ENCODE data around the gene ARHGAP33.

Gene ARHGAP33

GRCh38 chr19:35775298-35776101 lies at the start of gene ARHGAP33:
TSS of gene ARHGAP33 (plus strand) at chr19:35775564. CDS start at chr19:35775659, 95 bp downstream.
- DNase-seq, result peak; percentile 98 to 99

DNA sequence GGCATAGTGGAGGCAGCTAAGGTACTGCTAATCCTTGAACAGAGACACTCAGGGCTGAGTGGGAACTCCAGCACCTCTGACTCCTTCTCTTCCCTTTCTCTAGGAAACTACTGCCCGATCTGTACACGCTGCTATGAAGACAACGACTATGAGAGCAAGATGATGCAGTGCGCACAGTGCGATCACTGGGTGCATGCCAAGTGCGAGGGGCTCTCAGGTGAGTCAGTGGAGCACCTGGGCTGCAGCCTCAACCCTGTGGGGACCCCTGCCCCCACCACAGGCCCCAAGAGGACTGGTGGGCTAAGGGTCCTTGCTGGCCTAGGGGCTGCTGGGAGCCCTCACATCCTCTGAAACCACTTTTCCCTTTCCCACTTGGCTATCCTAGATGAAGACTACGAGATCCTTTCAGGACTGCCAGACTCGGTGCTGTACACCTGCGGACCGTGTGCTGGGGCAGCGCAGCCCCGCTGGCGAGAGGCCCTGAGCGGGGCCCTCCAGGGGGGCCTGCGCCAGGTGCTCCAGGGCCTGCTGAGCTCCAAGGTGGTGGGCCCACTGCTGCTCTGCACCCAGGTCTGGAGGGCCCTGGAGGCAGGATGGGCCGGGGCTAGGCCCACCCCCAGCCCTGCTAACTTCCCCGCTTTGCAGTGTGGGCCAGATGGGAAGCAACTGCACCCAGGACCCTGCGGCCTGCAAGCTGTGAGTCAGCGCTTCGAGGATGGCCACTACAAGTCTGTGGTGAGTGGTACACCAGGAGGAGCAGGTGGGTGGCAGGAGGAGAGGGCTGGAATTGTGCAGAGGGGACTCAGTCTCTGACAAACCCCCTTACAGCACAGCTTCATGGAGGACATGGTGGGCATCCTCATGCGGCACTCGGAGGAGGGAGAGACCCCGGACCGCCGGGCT lies 48.1 kb upstream of the ARHGAP33 start:
- no peak for DNase-seq

GRCh38 chr19:35727956-35728706 lies 47.2 kb upstream of the ARHGAP33 start:
- no peak for DNase-seq

DNA sequence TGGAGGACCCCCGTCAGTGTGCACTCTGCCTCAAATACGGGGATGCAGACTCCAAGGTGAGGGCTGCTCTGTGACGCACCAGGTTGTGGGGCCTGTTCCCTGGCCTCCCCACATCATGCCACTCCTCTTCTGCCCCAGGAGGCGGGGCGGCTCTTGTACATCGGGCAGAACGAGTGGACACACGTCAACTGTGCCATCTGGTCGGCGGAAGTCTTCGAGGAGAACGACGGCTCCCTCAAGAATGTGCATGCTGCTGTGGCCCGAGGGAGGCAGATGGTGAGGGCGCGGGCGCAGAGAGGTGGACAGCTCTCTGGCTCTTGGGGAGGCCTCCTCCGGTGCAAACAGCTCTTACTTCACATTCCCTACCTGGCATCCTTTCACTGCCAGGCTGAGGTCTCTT lies 46.3 kb upstream of the ARHGAP33 start:
- DNase-seq, result no peak

GRCh38 chr19:35729763-35730162 lies 45.6 kb upstream of the ARHGAP33 start:
- DNase-seq, result no peak

GRCh38 chr19:35730326-35730725 lies 45.0 kb upstream of the ARHGAP33 start:
- DNase-seq, result no peak

DNA sequence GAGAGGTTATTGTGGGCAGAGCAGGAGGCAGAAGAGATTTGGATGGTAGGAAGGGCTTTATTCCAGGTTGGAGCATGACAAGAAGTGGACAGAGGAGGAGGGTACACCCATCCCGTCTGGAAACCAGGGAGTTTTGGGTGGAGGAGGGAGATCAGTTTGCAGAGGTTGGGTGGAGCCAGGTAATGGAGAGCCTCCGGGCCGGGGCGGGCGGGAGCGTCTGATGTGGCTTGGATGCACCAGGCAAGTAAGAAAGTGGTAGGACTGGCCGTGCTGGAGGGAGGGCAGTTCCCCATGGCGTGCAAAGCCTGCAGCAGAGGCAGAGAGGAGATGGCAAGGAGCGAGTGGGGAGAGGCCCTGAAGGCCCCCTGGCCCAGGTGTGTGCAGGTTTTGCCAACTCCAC lies 44.0 kb upstream of the ARHGAP33 start:
- DNase-seq, result no peak

DNA sequence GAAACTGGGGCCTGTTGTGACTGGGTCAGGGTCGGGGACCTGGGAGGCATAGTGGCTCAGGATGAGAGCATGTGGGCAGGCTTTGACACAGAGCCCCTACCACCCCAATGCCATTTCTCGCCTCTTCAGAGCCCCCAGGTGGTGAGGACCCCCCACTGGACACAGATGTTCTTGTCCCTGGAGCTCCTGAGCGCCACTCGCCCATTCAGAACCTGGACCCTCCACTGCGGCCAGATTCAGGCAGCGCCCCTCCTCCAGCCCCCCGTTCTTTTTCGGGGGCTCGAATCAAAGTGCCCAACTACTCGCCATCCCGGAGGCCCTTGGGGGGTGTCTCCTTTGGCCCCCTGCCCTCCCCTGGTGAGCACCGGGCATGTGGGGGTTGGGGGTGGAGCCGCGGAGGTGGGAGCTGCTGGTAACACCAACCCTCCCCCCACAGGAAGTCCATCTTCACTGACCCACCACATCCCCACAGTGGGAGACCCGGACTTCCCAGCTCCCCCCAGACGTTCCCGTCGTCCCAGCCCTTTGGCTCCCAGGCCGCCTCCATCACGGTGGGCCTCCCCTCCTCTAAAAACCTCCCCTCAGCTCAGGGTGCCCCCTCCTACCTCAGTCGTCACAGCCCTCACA lies 43.5 kb upstream of the ARHGAP33 start:
- no peak for DNase-seq

DNA sequence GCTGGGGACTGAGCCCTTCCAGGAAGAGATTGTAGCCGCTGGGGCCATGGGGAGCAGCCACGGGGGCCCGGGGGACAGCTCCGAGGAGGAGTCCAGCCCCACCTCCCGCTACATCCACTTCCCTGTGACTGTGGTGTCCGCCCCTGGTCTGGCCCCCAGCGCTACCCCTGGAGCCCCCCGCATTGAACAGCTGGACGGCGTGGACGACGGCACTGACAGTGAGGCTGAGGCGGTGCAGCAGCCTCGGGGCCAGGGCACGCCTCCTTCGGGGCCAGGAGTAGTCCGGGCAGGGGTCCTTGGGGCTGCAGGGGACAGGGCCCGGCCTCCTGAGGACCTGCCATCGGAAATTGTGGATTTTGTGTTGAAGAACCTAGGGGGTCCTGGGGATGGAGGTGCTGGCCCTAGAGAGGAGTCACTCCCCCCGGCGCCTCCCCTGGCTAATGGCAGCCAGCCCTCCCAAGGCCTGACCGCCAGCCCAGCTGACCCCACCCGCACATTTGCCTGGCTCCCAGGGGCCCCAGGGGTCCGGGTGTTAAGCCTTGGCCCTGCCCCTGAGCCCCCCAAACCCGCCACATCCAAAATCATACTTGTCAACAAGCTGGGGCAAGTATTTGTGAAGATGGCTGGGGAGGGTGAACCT lies 42.7 kb upstream of the ARHGAP33 start:
- no peak for DNase-seq

DNA sequence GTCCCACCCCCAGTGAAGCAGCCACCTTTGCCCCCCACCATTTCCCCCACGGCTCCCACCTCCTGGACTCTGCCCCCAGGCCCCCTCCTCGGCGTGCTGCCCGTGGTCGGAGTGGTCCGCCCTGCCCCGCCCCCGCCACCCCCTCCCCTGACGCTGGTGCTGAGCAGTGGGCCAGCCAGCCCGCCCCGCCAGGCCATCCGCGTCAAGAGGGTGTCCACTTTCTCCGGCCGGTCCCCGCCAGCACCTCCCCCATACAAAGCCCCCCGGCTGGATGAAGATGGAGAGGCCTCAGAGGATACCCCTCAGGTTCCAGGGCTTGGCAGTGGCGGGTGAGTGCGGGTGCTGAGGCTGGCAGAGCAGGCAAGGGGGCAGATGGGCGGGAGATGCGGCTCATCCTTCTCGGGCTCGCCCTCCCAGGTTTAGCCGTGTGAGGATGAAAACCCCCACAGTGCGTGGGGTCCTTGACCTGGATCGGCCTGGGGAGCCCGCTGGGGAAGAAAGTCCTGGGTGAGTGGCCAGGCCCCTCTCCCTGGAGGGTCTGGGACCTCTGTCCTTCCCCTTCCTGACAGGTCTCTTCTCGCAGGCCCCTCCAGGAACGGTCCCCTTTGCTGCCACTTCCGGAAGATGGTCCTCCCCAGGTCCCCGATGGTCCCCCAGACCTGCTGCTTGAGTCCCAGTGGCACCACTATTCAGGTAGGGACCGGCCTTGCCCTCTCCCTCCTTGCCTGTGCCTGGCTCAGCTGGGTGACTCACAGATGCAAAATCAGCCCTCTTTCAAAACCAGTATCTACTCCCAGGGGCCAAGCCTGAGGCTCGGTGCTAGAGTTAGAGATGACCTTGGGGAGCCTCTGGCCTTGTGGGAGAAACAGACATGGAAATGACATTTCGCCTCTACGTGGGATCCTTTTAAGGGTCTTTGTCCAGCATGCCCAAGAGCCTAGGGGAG lies 41.9 kb upstream of the ARHGAP33 start:
- DNase-seq, result no peak

GRCh38 chr19:35734273-35734672 lies 41.1 kb upstream of the ARHGAP33 start:
- no peak for DNase-seq

DNA sequence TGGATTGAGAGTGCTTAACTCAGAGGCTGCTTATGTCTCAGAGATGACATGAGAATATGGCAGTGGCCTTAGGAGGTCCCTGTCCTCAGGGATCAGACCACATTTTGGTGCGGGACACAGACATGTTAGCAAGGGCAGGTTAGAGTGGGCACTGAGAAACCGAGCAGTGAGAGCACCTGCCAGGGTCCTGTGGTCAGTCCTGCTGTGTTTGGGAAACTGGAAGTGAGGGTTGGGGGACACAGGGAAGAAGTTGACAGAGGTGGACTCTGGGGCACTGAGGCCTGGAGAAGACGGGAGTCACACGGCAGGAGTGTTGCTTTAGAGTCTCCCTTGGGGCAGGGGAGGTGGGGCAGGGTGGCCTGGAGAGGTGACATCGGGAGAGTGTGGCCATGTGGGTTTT lies 40.5 kb upstream of the ARHGAP33 start:
- no peak for DNase-seq

DNA sequence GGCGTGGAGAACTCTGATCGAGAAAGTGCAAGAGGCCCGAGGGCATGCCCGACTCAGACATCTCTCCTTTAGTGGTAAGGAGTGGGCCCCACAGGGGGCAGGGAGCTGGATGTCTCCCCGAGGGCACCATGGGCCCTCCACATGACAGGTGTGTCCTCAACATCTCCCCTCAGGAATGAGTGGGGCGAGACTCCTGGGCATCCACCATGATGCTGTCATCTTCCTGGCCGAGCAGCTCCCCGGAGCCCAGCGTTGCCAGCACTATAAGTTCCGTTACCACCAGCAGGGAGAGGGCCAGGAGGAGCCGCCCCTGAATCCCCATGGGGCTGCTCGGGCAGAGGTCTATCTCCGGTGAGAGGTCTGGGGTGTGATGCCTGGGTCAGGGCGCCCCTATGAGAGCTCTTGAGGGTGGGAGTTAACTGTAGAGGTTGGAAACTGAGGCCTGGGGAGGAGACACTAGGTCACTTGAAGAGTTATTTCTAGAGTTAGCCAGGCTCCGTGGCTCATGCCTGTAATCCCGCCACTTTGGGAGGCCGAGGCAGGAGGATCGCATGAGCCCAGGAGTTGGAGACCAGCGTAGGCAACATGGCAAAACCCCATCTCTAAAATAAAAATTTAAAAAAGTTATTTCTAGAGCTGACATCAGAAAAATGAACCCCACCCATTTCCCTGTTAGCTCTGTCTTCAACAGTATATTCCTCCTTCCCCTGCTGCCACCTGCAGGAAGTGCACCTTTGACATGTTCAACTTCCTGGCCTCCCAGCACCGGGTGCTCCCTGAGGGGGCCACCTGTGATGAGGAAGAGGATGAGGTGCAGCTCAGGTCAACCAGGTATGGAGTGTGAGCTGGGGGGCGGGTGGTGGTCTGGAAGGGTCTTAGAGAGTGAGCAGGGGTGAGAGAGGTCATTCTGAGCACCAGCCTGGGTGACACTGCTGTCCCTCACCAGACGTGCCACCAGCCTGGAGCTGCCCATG lies 38.2 kb upstream of the ARHGAP33 start:
- no peak for DNase-seq

- no peak for DNase-seq
Measured at GRCh38 chr19:35738021-35738886, 37.1 kb upstream of the ARHGAP33 start.

GRCh38 chr19:35738887-35739229 lies 36.5 kb upstream of the ARHGAP33 start:
- no peak for DNase-seq

GRCh38 chr19:35739275-35740107 lies 35.9 kb upstream of the ARHGAP33 start:
- DNase-seq, result no peak

DNA sequence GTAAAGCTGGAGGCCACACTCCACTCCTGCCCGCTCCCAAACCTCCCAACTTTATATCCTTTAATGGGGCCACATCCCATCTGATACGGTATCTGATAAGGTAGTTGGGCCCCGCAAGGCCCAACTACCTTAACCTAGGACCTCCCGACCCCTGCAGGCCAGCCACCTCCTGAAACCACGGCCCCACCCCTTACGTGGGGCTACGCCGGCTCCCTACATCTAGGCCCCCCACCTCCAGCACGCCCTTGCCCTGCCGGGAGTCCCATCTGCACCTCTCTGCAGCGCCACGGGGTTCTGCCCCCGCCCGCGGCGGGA lies 35.3 kb upstream of the ARHGAP33 start:
- no peak for DNase-seq
